Activated naive CD8-positive, alpha-beta T cell treated with anti-CD3 and anti-CD28 coated beads, Interleukin-2, amount 10 ng/mL, durations not matched to agents 7 days and 5 days (primary cell): ENCODE data around the gene RHOT1. TPM values are rescaled to one million over a fixed set of nuclear protein-coding genes. Genes with fewer than 3 reads are reported as not detected.

Experiments used
- total RNA-seq, 2 experiments: library from RNA; stranded (reverse); gene quantifications; one replicate each; pipeline ENCODE4 v1.2.3, GENCODE V29; 2021

RHOT1 gene
- total RNA-seq, 2 experiments from 2014 or later: 29.8 to 30.0 TPM

Other genes with a start within 250 kb of the RHOT1 start
- 10 to 100 TPM; 63.7 to 73.8 TPM for gene UTP6, start 240.8 kb upstream of the RHOT1 start, total RNA-seq
- gene SUZ12, start 205.5 kb upstream of the RHOT1 start, total RNA-seq: 10 to 100 TPM; 56.5 to 58.1 TPM
- 10 to 100 TPM; 51.5 to 58.3 TPM for gene LRRC37B, start 135.1 kb upstream of the RHOT1 start, total RNA-seq
- under 1 TPM; 0.72 to 0.88 TPM for gene RHBDL3, start 123.3 kb downstream of the RHOT1 start, total RNA-seq
- gene C17orf75, start 199.7 kb downstream of the RHOT1 start, total RNA-seq: 10 to 100 TPM; 31.5 to 35.9 TPM
- 100 to 1,000 TPM; 264 to 274 TPM for gene ZNF207, start 207.7 kb downstream of the RHOT1 start, total RNA-seq